Adrenal gland (tissue), 5 donors: ENCODE measurements around the gene MCM5.

Source experiments
- POLR2A ChIP-seq, 2 donors: fragments of 450-650 bp; IDR thresholded peaks; one replicate each; pipeline ENCODE4 v1.6.1; 2017; ENCODE audit warnings: antibody characterized with exemption in 2 of 2, mild to moderate bottlenecking in 2 of 2, moderate library complexity in 1 of 2
- TF ChIP-seq, protein P1 (sequence below), 6 experiments: fragments of 450-650 bp in 4 of 6; fragments of 200-600 bp in 2 of 6; sonication (generic) in 1 of 6; IDR thresholded peaks; 1 replicate in 5 of 6; 2 replicates in 1 of 6; pipeline versions ENCODE4 v1.5.1 to v1.8.0; 2016 to 2021; ENCODE audit warnings: antibody characterized with exemption in 6 of 6, mild to moderate bottlenecking in 2 of 6, moderate library complexity in 1 of 6
- donor health status: DM: no; HTN: no; CAD: no.

DNA sequence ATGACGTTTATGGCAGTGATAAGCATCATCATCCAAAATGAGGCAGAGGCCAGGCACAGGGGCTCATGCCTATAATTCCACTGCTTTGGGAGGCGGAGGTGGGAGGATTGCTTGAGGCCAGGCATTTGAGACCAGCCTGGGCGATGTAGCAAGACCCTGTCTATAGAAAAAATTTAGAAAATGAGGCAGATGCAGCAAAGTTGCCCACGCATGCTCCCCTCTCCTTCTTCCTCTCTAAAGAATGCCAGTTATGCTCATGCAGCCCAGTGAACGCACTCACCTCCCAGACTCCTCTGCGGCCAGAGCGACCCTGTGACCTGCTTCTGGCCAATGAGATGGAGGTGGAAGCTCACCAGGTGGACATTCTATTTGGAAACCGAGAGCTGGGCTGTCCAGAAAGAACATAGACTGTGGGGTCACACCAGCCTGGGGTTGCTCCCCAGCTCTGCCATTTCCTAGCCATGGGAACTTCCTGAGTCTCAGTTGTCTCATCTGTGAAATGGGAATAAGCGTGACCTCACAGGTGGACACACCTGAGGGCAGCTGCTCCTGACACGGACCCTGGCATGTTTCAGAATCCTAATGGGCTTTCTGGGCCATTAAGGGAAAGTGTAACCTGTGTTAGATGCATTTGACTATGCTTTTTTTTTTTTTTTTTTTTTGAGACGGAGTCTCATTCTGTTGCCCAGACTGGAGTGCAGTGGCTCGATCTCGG is 44.9 kb downstream of the MCM5 start:
- TF ChIP-seq, protein P1, sequence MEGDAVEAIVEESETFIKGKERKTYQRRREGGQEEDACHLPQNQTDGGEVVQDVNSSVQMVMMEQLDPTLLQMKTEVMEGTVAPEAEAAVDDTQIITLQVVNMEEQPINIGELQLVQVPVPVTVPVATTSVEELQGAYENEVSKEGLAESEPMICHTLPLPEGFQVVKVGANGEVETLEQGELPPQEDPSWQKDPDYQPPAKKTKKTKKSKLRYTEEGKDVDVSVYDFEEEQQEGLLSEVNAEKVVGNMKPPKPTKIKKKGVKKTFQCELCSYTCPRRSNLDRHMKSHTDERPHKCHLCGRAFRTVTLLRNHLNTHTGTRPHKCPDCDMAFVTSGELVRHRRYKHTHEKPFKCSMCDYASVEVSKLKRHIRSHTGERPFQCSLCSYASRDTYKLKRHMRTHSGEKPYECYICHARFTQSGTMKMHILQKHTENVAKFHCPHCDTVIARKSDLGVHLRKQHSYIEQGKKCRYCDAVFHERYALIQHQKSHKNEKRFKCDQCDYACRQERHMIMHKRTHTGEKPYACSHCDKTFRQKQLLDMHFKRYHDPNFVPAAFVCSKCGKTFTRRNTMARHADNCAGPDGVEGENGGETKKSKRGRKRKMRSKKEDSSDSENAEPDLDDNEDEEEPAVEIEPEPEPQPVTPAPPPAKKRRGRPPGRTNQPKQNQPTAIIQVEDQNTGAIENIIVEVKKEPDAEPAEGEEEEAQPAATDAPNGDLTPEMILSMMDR (IDR thresholded peaks at IDR 0.05): no peak
- TF ChIP-seq POLR2A (IDR thresholded peaks at IDR 0.05): no peak
